ENCODE data around the gene EMP3.

Gene EMP3

DNA sequence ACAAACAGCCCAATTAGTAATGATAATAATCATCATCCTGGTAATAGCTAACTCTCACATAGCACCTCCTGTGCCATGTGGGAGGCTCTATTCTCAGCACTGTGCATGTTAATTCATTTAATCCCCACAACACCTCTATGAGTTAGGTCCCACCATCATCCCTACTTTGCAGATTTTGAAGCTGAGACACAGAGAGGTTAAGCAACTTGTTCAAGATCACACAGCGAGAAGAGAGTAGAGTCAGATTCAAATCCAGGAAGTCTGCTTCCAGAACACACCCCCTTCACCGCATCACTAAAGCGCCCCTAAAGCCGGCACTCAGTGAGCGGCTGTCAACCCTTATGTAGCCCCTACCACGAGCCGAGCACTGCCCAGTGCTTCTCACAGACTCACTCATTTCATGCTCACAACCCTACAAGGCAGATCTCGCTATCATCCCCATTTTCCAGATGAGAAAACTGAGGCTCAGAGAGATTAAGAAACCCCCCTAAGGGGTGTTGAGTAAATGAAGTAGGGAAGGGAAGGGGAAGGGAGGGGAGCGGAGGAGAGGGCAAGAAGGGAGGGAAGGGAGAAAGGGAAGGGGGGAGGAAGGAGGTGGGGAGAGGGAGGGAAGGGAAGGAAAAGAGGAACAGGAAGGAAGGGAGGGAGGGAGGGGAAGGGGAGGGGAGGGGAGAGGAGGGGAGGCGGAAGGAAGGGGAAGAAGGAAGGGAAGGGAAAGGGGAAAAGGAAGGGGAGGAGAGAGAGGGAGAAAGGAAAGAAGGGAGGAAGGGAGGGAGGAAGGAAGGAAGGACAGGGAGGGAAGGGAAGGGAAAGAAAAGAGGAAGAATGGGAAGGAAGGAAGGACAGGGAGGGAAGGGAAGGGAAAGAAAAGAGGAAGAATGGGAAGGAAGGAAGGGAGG lies 16.4 kb downstream of the EMP3 start:
- no peak for TF ChIP-seq TCF12 (IDR thresholded peaks at IDR 0.05; ENCODE audit: low read depth)
- TF ChIP-seq, protein P1, sequence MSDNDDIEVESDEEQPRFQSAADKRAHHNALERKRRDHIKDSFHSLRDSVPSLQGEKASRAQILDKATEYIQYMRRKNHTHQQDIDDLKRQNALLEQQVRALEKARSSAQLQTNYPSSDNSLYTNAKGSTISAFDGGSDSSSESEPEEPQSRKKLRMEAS (IDR thresholded peaks at IDR 0.05) = no peak
- no peak for TF ChIP-seq FOXM1 (IDR thresholded peaks at IDR 0.05; ENCODE audit: borderline replicate concordance, low read depth)
- TF ChIP-seq, protein P2, sequence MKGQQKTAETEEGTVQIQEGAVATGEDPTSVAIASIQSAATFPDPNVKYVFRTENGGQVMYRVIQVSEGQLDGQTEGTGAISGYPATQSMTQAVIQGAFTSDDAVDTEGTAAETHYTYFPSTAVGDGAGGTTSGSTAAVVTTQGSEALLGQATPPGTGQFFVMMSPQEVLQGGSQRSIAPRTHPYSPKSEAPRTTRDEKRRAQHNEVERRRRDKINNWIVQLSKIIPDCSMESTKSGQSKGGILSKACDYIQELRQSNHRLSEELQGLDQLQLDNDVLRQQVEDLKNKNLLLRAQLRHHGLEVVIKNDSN (IDR thresholded peaks at IDR 0.05) = no peak
- no peak for TF ChIP-seq TAF1 (IDR thresholded peaks at IDR 0.05; ENCODE audit: low read depth)
- TF ChIP-seq CREB1 (IDR thresholded peaks at IDR 0.05; ENCODE audit: low read depth) = no peak
- no peak for TF ChIP-seq NFIC (IDR thresholded peaks at IDR 0.05)
- no peak for TF ChIP-seq ZBTB7A (IDR thresholded peaks at IDR 0.05; ENCODE audit: low read depth)
- TF ChIP-seq EGR1 (IDR thresholded peaks at IDR 0.05) = no peak
- TF ChIP-seq EP300 (IDR thresholded peaks at IDR 0.05; ENCODE audit: borderline replicate concordance) = no peak
- TF ChIP-seq CEBPB (IDR thresholded peaks at IDR 0.05) = no peak
- TF ChIP-seq YY1 (IDR thresholded peaks at IDR 0.05; ENCODE audit: low read depth) = no peak
- no peak for TF ChIP-seq RAD21 (IDR thresholded peaks at IDR 0.05; ENCODE audit: low read depth)
- TF ChIP-seq TEAD4 (IDR thresholded peaks at IDR 0.05) = no peak
- TF ChIP-seq, protein P3, sequence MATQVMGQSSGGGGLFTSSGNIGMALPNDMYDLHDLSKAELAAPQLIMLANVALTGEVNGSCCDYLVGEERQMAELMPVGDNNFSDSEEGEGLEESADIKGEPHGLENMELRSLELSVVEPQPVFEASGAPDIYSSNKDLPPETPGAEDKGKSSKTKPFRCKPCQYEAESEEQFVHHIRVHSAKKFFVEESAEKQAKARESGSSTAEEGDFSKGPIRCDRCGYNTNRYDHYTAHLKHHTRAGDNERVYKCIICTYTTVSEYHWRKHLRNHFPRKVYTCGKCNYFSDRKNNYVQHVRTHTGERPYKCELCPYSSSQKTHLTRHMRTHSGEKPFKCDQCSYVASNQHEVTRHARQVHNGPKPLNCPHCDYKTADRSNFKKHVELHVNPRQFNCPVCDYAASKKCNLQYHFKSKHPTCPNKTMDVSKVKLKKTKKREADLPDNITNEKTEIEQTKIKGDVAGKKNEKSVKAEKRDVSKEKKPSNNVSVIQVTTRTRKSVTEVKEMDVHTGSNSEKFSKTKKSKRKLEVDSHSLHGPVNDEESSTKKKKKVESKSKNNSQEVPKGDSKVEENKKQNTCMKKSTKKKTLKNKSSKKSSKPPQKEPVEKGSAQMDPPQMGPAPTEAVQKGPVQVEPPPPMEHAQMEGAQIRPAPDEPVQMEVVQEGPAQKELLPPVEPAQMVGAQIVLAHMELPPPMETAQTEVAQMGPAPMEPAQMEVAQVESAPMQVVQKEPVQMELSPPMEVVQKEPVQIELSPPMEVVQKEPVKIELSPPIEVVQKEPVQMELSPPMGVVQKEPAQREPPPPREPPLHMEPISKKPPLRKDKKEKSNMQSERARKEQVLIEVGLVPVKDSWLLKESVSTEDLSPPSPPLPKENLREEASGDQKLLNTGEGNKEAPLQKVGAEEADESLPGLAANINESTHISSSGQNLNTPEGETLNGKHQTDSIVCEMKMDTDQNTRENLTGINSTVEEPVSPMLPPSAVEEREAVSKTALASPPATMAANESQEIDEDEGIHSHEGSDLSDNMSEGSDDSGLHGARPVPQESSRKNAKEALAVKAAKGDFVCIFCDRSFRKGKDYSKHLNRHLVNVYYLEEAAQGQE (IDR thresholded peaks at IDR 0.05; ENCODE audit: low read depth) = no peak

DNA sequence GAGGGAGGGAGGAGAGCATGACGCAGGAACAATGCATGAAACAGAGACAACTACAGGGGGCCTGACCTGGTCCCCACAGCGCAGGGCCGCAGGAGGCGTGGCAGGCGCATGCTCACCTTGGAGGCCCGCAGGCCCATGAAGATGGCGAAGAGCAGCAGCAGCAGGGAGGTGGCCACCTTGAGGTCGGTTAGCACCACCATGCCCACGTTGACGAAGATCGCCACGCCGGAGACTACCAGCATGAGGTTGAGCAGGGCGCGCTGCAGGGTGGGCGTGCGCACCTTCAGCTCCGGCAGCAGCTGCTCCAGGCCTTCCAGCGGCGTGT lies 17.0 kb downstream of the EMP3 start:
- TF ChIP-seq RAD21 (IDR thresholded peaks at IDR 0.05; ENCODE audit: low read depth) (no peak), CREB1 (IDR thresholded peaks at IDR 0.05; ENCODE audit: low read depth) (no peak), YY1 (IDR thresholded peaks at IDR 0.05; ENCODE audit: low read depth) (no peak), TAF1 (IDR thresholded peaks at IDR 0.05; ENCODE audit: low read depth) (no peak), ZBTB7A (IDR thresholded peaks at IDR 0.05; ENCODE audit: low read depth) (no peak), EP300 (IDR thresholded peaks at IDR 0.05; ENCODE audit: borderline replicate concordance) (no peak), NFIC (IDR thresholded peaks at IDR 0.05) (no peak), EGR1 (IDR thresholded peaks at IDR 0.05) (no peak), CEBPB (IDR thresholded peaks at IDR 0.05) (no peak)
- TF ChIP-seq, protein P3 (IDR thresholded peaks at IDR 0.05; ENCODE audit: low read depth) = no peak

DNA sequence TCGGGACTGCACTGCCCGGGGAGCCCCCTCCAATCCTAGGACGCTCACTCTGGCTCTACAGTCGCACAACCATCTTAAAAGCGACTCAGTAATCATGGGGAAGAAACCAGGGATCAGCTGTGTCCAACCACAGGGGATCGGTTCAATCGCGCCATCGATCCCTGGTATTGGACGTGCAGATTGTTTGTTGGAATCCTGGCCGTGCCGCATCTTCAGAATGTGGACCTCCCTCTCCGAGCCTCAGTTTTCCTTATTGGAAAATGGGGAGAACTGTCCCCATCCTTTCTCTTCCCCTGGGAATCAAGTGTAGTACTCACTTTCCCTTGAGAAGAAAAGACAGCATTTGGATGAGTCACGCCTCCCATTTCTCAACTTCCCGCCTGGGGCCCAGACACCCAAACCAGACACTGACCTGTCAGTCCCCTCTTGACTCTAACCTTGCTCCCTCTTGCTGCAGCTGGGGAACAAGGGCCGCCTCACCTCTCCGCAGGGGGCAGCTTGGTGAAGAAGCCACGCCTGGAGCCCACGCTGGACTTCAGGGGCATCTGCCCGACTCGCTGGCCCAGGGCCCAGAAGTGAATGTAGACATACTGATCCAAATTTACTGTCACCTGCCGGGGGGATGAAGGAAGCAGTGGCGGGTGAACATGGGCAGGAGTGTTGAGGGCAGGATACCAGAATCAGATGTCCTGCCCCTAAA lies 17.6 kb downstream of the EMP3 start:
- no peak for TF ChIP-seq YY1 (IDR thresholded peaks at IDR 0.05; ENCODE audit: low read depth)
- no peak for TF ChIP-seq NFIC (IDR thresholded peaks at IDR 0.05)
- TF ChIP-seq, protein P1 (IDR thresholded peaks at IDR 0.05) = no peak
- TF ChIP-seq CEBPB (IDR thresholded peaks at IDR 0.05) = no peak
- no peak for TF ChIP-seq ZBTB7A (IDR thresholded peaks at IDR 0.05; ENCODE audit: low read depth)
- TF ChIP-seq RAD21 (IDR thresholded peaks at IDR 0.05; ENCODE audit: low read depth) = no peak
- no peak for TF ChIP-seq CREB1 (IDR thresholded peaks at IDR 0.05; ENCODE audit: low read depth)
- TF ChIP-seq FOXM1 (IDR thresholded peaks at IDR 0.05; ENCODE audit: borderline replicate concordance, low read depth) = no peak
- no peak for TF ChIP-seq TCF12 (IDR thresholded peaks at IDR 0.05; ENCODE audit: low read depth)
- TF ChIP-seq EGR1 (IDR thresholded peaks at IDR 0.05) = no peak
- TF ChIP-seq, protein P3 (IDR thresholded peaks at IDR 0.05; ENCODE audit: low read depth) = no peak
- no peak for TF ChIP-seq TAF1 (IDR thresholded peaks at IDR 0.05; ENCODE audit: low read depth)
- TF ChIP-seq TEAD4 (IDR thresholded peaks at IDR 0.05) = no peak
- TF ChIP-seq, protein P2 (IDR thresholded peaks at IDR 0.05) = no peak

Measured in Ishikawa (cell line).